ENCODE data around the gene NR1D2. TPM values are rescaled to one million over a fixed set of nuclear protein-coding genes. Genes with fewer than 3 reads are reported as not detected.
A peak's percentile ranks its signal among the peaks of the same experiment; 100 is the strongest.

The NR1D2 gene
- total RNA-seq, 3 donors from 2014 or later, result 26.2 to 43.8 (median 37.4) TPM

- Histone ChIP-seq H3K36me3 (no peaks in the 10 kb centered on the region), H3K27me3 (no peaks in the 10 kb centered on the region), H3K4me3 (peak overlapping the region in 1 of 3 donors; percentile 13), H3K4me1 (peaks cover 2 to 18% of the 10 kb centered on the region in 2 donors), H3K27ac (no peak overlapping the region), H3K9me3 (no peaks in the 10 kb centered on the region)
- no peak for TF ChIP-seq CTCF (IDR thresholded peaks at IDR 0.05)
- no peak for TF ChIP-seq POLR2A (IDR thresholded peaks at IDR 0.05)
- TF ChIP-seq POLR2AphosphoS5 (IDR thresholded peaks at IDR 0.05), result no peak
- DNase-seq (ENCODE audit: low spot score in 2 of 2), result no peak
- intact Hi-C loops (cut with DNase I; ENCODE audit: low total_unique reads), result no loop called here
Measured at GRCh38 chr3:23954144-23954543, 9.1 kb downstream of the NR1D2 start.

- Histone ChIP-seq H3K4me3 (no peak overlapping the region), H3K4me1 (peaks cover 0 to 2% of the 10 kb centered on the region in 2 donors), H3K27me3 (no peaks in the 10 kb centered on the region), H3K9me3 (no peaks in the 10 kb centered on the region), H3K27ac (no peak overlapping the region), H3K36me3 (no peaks in the 10 kb centered on the region)
- intact Hi-C loops (cut with DNase I; ENCODE audit: low total_unique reads), result no loop called here
- TF ChIP-seq POLR2A (IDR thresholded peaks at IDR 0.05) (no peak), CTCF (IDR thresholded peaks at IDR 0.05) (no peak), POLR2AphosphoS5 (IDR thresholded peaks at IDR 0.05) (no peak)
- DNase-seq (ENCODE audit: low spot score in 2 of 2), result no peak
Measured at GRCh38 chr3:23956701-23957100, 11.6 kb downstream of the NR1D2 start.

- no peak for DNase-seq (ENCODE audit: low spot score in 2 of 2)
- H3K9me3 ChIP-seq, result no peaks in the 10 kb centered on the region
- H3K27me3 ChIP-seq, result no peaks in the 10 kb centered on the region
- no peaks in the 10 kb centered on the region for H3K36me3 ChIP-seq
- TF ChIP-seq POLR2A (IDR thresholded peaks at IDR 0.05) (no peak), CTCF (IDR thresholded peaks at IDR 0.05) (no peak), POLR2AphosphoS5 (IDR thresholded peaks at IDR 0.05) (no peak)
- no peak overlapping the region for H3K27ac ChIP-seq
- H3K4me1 ChIP-seq, result peaks cover 0 to 2% of the 10 kb centered on the region in 2 donors
- intact Hi-C loops (cut with DNase I; ENCODE audit: low total_unique reads), result no loop called here
- H3K4me3 ChIP-seq, result no peak overlapping the region
Measured at GRCh38 chr3:23959135-23959900, 14.2 kb downstream of the NR1D2 start.

- no peaks in the 10 kb centered on the region for H3K36me3 ChIP-seq
- H3K4me3 ChIP-seq, result no peak overlapping the region
- H3K27ac ChIP-seq, result no peak overlapping the region
- intact Hi-C loops (cut with DNase I; ENCODE audit: low total_unique reads), result no loop called here
- no peaks in the 10 kb centered on the region for H3K27me3 ChIP-seq
- peaks cover 0 to 2% of the 10 kb centered on the region in 2 donors for H3K4me1 ChIP-seq
- H3K9me3 ChIP-seq, result no peaks in the 10 kb centered on the region
- TF ChIP-seq CTCF (IDR thresholded peaks at IDR 0.05), result no peak
- no peak for TF ChIP-seq POLR2AphosphoS5 (IDR thresholded peaks at IDR 0.05)
- TF ChIP-seq POLR2A (IDR thresholded peaks at IDR 0.05), result no peak
- DNase-seq (ENCODE audit: low spot score in 2 of 2), result no peak
Measured at GRCh38 chr3:23960649-23961048, 15.6 kb downstream of the NR1D2 start.

GRCh38 chr3:23961066-23961465 is 16.0 kb downstream of the NR1D2 start:
- H3K4me1 ChIP-seq, result peaks cover 0 to 2% of the 10 kb centered on the region in 2 donors
- intact Hi-C loops (cut with DNase I; ENCODE audit: low total_unique reads), result no loop called here
- DNase-seq (ENCODE audit: low spot score in 2 of 2), result no peak
- TF ChIP-seq CTCF (IDR thresholded peaks at IDR 0.05) (no peak), POLR2AphosphoS5 (IDR thresholded peaks at IDR 0.05) (no peak)
- no peaks in the 10 kb centered on the region for H3K36me3 ChIP-seq
- no peak overlapping the region for H3K27ac ChIP-seq
- no peaks in the 10 kb centered on the region for H3K9me3 ChIP-seq
- no peaks in the 10 kb centered on the region for H3K27me3 ChIP-seq
- H3K4me3 ChIP-seq, result no peak overlapping the region

All from breast epithelium (tissue), 4 donors.